H1 (cell line): Measurements from ENCODE around the gene NDC80. TPM values are rescaled to one million over a fixed set of nuclear protein-coding genes. Genes with fewer than 3 reads are reported as not detected.

Experiments used
- CTCF ChIA-PET: fragments of 300-600 bp; sonication (Branson Sonifier 250); formaldehyde crosslinking; loops from one replicate; lab custom pipeline; 2021; ENCODE audit not compliant: partially characterized antibody; lab: Charles Lee
- POLR2A ChIA-PET: fragments of 300-600 bp; sonication (Branson Sonifier 250); formaldehyde crosslinking; loops from one replicate; lab custom pipeline; 2021; ENCODE audit warnings: inconsistent platforms; ENCODE audit not compliant: partially characterized antibody; lab: Charles Lee
- DNase-seq, 2 experiments: peaks; one replicate each; pipeline versions ENCODE4 v3.0.0 to v3.0.0-alpha.2; 2010 to 2022; ENCODE audit warnings: low spot score in 2 of 2, low read depth in 1 of 2, mixed read lengths in 1 of 2
- FAIRE-seq: peaks from 2 replicates; lab custom pipeline; 2011; peaks lifted over from hg19 to GRCh38; lab: Jason Lieb, UNC
- H2AFZ ChIP-seq: 2 replicates; pipeline ENCODE4 v1.8.1; 2012; ENCODE audit warnings: low read length, inconsistent platforms
- H2AK5ac ChIP-seq: 2 replicates; pipeline ENCODE4 v1.6.1; 2013; ENCODE audit warnings: low read depth, low read length
- H2BK120ac ChIP-seq: replicated peaks from 2 replicates; pipeline ENCODE3; 2013; ENCODE audit warnings: low read depth, low read length, inconsistent platforms
- H2BK12ac ChIP-seq: 2 replicates; pipeline ENCODE4 v1.6.1; 2013; ENCODE audit warnings: low read depth, low read length
- H2BK15ac ChIP-seq: 2 replicates; pipeline ENCODE4 v1.6.1; 2013; ENCODE audit warnings: low read length
- H2BK20ac ChIP-seq: 2 replicates; pipeline ENCODE4 v1.6.1; 2013; ENCODE audit warnings: low read length
- H2BK5ac ChIP-seq: 2 replicates; pipeline ENCODE4 v1.6.1; 2013; ENCODE audit warnings: low read depth, low read length
- H3K14ac ChIP-seq: 2 replicates; pipeline ENCODE4 v1.6.1; 2013; ENCODE audit warnings: inconsistent platforms; ENCODE audit not compliant: insufficient read length
- H3K18ac ChIP-seq: 2 replicates; pipeline ENCODE4 v1.6.1; 2013; ENCODE audit warnings: low read length; ENCODE audit errors: extremely low read depth
- H3K23ac ChIP-seq: 2 replicates; pipeline ENCODE4 v1.6.1; 2013; ENCODE audit warnings: inconsistent platforms; ENCODE audit not compliant: insufficient read length
- H3K23me2 ChIP-seq: 2 replicates; pipeline ENCODE4 v1.6.1; 2013; ENCODE audit warnings: low read depth, low read length
- H3K27ac ChIP-seq: 2 replicates; pipeline ENCODE4 v1.6.1; 2011; ENCODE audit warnings: low read depth, low read length, inconsistent platforms
- H3K27me3 ChIP-seq, 4 experiments: replicated peaks in 1 of 4; 1 replicate in 1 of 4; 2 replicates in 3 of 4; pipeline versions ENCODE4 v1.6.1 to v1.8.1; 2011 to 2013; ENCODE audit warnings: low read length in 3 of 4, mild to moderate bottlenecking in 3 of 4, inconsistent platforms in 2 of 4, mixed read lengths in 2 of 4, moderate library complexity in 1 of 4; ENCODE audit not compliant: control insufficient read depth in 3 of 4, insufficient read depth in 3 of 4; ENCODE audit errors: extremely low read depth in 1 of 4
- H3K36me3 ChIP-seq, 4 experiments: 2 replicates each; pipeline versions ENCODE4 v1.6.1 to v1.8.1; 2011 to 2013; ENCODE audit warnings: mild to moderate bottlenecking in 4 of 4, low read length in 3 of 4, moderate library complexity in 2 of 4, control low read depth in 1 of 4, inconsistent platforms in 1 of 4; ENCODE audit not compliant: insufficient read depth in 4 of 4, control insufficient read depth in 2 of 4
- H3K4ac ChIP-seq: replicated peaks from 2 replicates; pipeline ENCODE3; 2013; ENCODE audit warnings: low read length, low read depth, mixed read lengths, inconsistent platforms; ENCODE audit not compliant: insufficient read length
- H3K4me1 ChIP-seq, 4 experiments: replicated peaks in 1 of 4; 1 replicate in 1 of 4; 2 replicates in 3 of 4; pipeline versions ENCODE4 v1.6.1 to v1.8.1; 2011 to 2013; ENCODE audit warnings: low read length in 3 of 4, inconsistent platforms in 2 of 4, mixed read lengths in 1 of 4; ENCODE audit not compliant: insufficient read depth in 4 of 4, control insufficient read depth in 3 of 4
- H3K4me2 ChIP-seq, 2 experiments: 2 replicates each; pipeline versions ENCODE4 v1.6.1 to v1.8.1; 2011 to 2013; ENCODE audit warnings: low read depth in 2 of 2, low read length in 2 of 2, control low read depth in 1 of 2, inconsistent platforms in 1 of 2, mild to moderate bottlenecking in 1 of 2; ENCODE audit not compliant: insufficient read depth in 1 of 2
- H3K4me3 ChIP-seq, 4 experiments: fragments of 200-600, 300-600 bp in 1 of 4; sonication (generic), shearing (Covaris generic), sonication (Bioruptor Twin) in 1 of 4; 2 replicates each; pipeline versions ENCODE4 v1.5.1 to v1.8.1; 2011 to 2016; ENCODE audit warnings: low read length in 4 of 4, low read depth in 3 of 4, control low read depth in 2 of 4, inconsistent platforms in 2 of 4, mild to moderate bottlenecking in 2 of 4, mixed read lengths in 1 of 4, moderate library complexity in 1 of 4; ENCODE audit not compliant: insufficient read depth in 2 of 4; ENCODE audit errors: extremely low read depth in 1 of 4
- H3K56ac ChIP-seq: replicated peaks from 2 replicates; pipeline ENCODE3; 2013; ENCODE audit warnings: low read depth, mild to moderate bottlenecking, mixed read lengths, low read length, inconsistent platforms; ENCODE audit not compliant: insufficient read length
- H3K79me1 ChIP-seq: 2 replicates; pipeline ENCODE4 v1.6.1; 2013; ENCODE audit warnings: low read depth, low read length, control low read depth
- H3K79me2 ChIP-seq, 2 experiments: 2 replicates each; pipeline versions ENCODE4 v1.6.1 to v1.8.1; 2012 to 2013; ENCODE audit warnings: low read length in 2 of 2, mild to moderate bottlenecking in 2 of 2, inconsistent platforms in 1 of 2; ENCODE audit not compliant: insufficient read depth in 2 of 2, control insufficient read depth in 1 of 2
- H3K9ac ChIP-seq, 4 experiments: replicated peaks in 1 of 4; 1 replicate in 1 of 4; 2 replicates in 3 of 4; pipeline versions ENCODE4 v1.6.1 to v1.8.1; 2011 to 2013; ENCODE audit warnings: low read depth in 3 of 4, low read length in 3 of 4, control low read depth in 2 of 4, mild to moderate bottlenecking in 2 of 4, moderate library complexity in 2 of 4, inconsistent platforms in 1 of 4; ENCODE audit errors: extremely low read depth in 1 of 4
- H3K9me3 ChIP-seq, 2 experiments: 2 replicates each; pipeline versions ENCODE4 v1.6.1 to v1.8.1; 2012 to 2013; ENCODE audit warnings: mild to moderate bottlenecking in 2 of 2, moderate library complexity in 2 of 2, control low read depth in 1 of 2, inconsistent platforms in 1 of 2, low read depth in 1 of 2, low read length in 1 of 2, mixed read lengths in 1 of 2; ENCODE audit not compliant: insufficient read depth in 2 of 2
- H4K20me1 ChIP-seq, 2 experiments: replicated peaks in 1 of 2; 2 replicates each; pipeline versions ENCODE3 to v1.8.1; 2011 to 2013; ENCODE audit warnings: inconsistent platforms in 2 of 2, low read length in 2 of 2, mild to moderate bottlenecking in 1 of 2; ENCODE audit not compliant: insufficient read depth in 2 of 2, control insufficient read depth in 1 of 2
- H4K5ac ChIP-seq: 2 replicates; pipeline ENCODE4 v1.6.1; 2013; ENCODE audit warnings: low read length, low read depth, mixed read lengths, inconsistent platforms; ENCODE audit not compliant: insufficient read length
- H4K8ac ChIP-seq: 2 replicates; pipeline ENCODE4 v1.8.0; 2013; ENCODE audit warnings: mild to moderate bottlenecking, moderate library complexity, low read length, inconsistent platforms; ENCODE audit not compliant: insufficient read depth; ENCODE audit errors: extremely low read depth
- H4K91ac ChIP-seq: replicated peaks from 2 replicates; pipeline ENCODE3; 2013; ENCODE audit warnings: low read length, mixed read lengths, inconsistent platforms; ENCODE audit not compliant: insufficient read length
- ATF2 ChIP-seq: IDR thresholded peaks from 2 replicates; pipeline ENCODE4 v1.6.1; 2012; ENCODE audit warnings: low read length, inconsistent platforms
- CEBPB ChIP-seq: IDR thresholded peaks from 2 replicates; pipeline ENCODE4 v1.6.1; 2012; ENCODE audit warnings: low read depth, low read length
- E2F6 ChIP-seq: IDR thresholded peaks from 2 replicates; pipeline ENCODE4 v1.6.1; 2012; ENCODE audit warnings: inconsistent platforms
- GABPA ChIP-seq: IDR thresholded peaks from 2 replicates; pipeline ENCODE4 v1.6.1; 2011; ENCODE audit warnings: mild to moderate bottlenecking, low read length, moderate library complexity, borderline replicate concordance; ENCODE audit not compliant: insufficient read depth
- HDAC6 ChIP-seq: IDR thresholded peaks from one replicate; pipeline ENCODE4 v1.7.1; 2012; ENCODE audit warnings: low read depth, mild to moderate bottlenecking, inconsistent platforms, low read length, moderate library complexity
- MAX ChIP-seq: IDR thresholded peaks from 2 replicates; pipeline ENCODE4 v1.6.1; 2012; ENCODE audit warnings: inconsistent platforms
- POLR2A ChIP-seq, 2 experiments: IDR thresholded peaks; 1 replicate in 1 of 2; 2 replicates in 1 of 2; pipeline ENCODE4 v1.6.1; 2011; ENCODE audit warnings: low read depth in 2 of 2, low read length in 2 of 2, mild to moderate bottlenecking in 2 of 2; ENCODE audit errors: control extremely low read depth in 1 of 2
- RNF2 ChIP-seq: fragments of 200-900, 300-1000 bp; sonication (generic); IDR thresholded peaks from 2 replicates; pipeline ENCODE4 v1.7.1; 2016; ENCODE audit warnings: borderline replicate concordance, low read depth, mild to moderate bottlenecking, antibody characterized with exemption, low read length; ENCODE audit not compliant: poor library complexity, severe bottlenecking; ENCODE audit errors: missing control alignments
- TCF12 ChIP-seq: IDR thresholded peaks from 2 replicates; pipeline ENCODE4 v1.6.1; 2011; ENCODE audit warnings: low read depth, mild to moderate bottlenecking, low read length
- TEAD4 ChIP-seq: IDR thresholded peaks from 2 replicates; pipeline ENCODE4 v1.6.1; 2012; ENCODE audit warnings: low read depth, low read length, inconsistent platforms, mixed read lengths
- WGBS, 2 experiments: shearing (Covaris generic) in 1 of 2; methylation state at CpG; one replicate each; pipeline versions ENCODE4 v1.1.6 to v1.1.7; 2013 to 2015; ENCODE audit warnings: low lambda C conversion rate in 2 of 2, mixed read lengths in 2 of 2, inconsistent platforms in 1 of 2, low coverage in 1 of 2, missing lambda C conversion rate in 1 of 2; ENCODE audit not compliant: insufficient replicate concordance in 2 of 2, insufficient coverage in 1 of 2, insufficient read length in 1 of 2; ENCODE audit errors: extremely low coverage in 1 of 2, missing lambda C conversion rate in 1 of 2; 5-methylcytosine and 5-hydroxymethylcytosine counted together
- polyA plus RNA-seq, 7 experiments: library from polyadenylated mRNA; depleted of rRNA in 3 of 7; stranded (reverse) in 5 of 7; unstranded in 2 of 7; fragments of >200 nt in 5 of 7; fragments of 200-250 nt in 2 of 7; gene quantifications; 1 replicate in 5 of 7; 2 replicates in 1 of 7; 4 replicates in 1 of 7; pipeline versions ENCODE4 v1.2.1 to v1.2.3, GENCODE V29; 2011 to 2013; ENCODE audit warnings: missing spikeins in 2 of 7, mixed read lengths in 2 of 7
- total RNA-seq: library from RNA; stranded (reverse); fragmentation: NEBNext Ultra II Directional; extraction: Animal tissue kit (Norgen Biotek cat#: 25700); gene quantifications from 2 replicates; pipeline ENCODE4 v1.2.1, GENCODE V29; 2021

Gene NDC80
- total and polyA plus RNA-seq, 2 of the 8 experiments (the other 6 are each of a cell fraction or from before 2014, with no cell fraction given) = 11.0 to 45.0 TPM

- CTCF ChIA-PET = interaction anchor here (0.6 kb wide), 1 partner anchor 1746 kb away, joined by 3 read pairs; no protein-coding TSS in a partner anchor
- H4K91ac ChIP-seq = no peak overlapping the region
- no peaks in the 10 kb centered on the region for H3K79me1 ChIP-seq
- no peak overlapping the region for H3K23ac ChIP-seq
- H2BK20ac ChIP-seq = no peak overlapping the region
- H2AFZ ChIP-seq = no peak overlapping the region
- POLR2A ChIA-PET = interaction anchor here (0.8 kb wide), 1 partner anchor 14 kb away, joined by 3 read pairs; the partner anchor contains the start of gene SMCHD1
- H3K27ac ChIP-seq = no peak overlapping the region
- H3K23me2 ChIP-seq = no peaks in the 10 kb centered on the region
- H4K20me1 ChIP-seq = no peaks in the 10 kb centered on the region
- no peak overlapping the region for H2BK5ac ChIP-seq
- H3K4me2 ChIP-seq = no peak overlapping the region
- no peaks in the 10 kb centered on the region for H3K9me3 ChIP-seq
- no peaks in the 10 kb centered on the region for H3K27me3 ChIP-seq
- no peak overlapping the region for H2BK15ac ChIP-seq
- no peak overlapping the region for H3K56ac ChIP-seq
- H3K4me3 ChIP-seq = no peak overlapping the region
- H4K8ac ChIP-seq = no peak overlapping the region
- no peak overlapping the region for H3K9ac ChIP-seq
- no peak overlapping the region for H2BK12ac ChIP-seq
- H3K4ac ChIP-seq = no peak overlapping the region
- no peaks in the 10 kb centered on the region for H3K79me2 ChIP-seq
- no peak overlapping the region for H3K18ac ChIP-seq
- H3K4me1 ChIP-seq = no peaks in the 10 kb centered on the region
- no peaks in the 10 kb centered on the region for H3K36me3 ChIP-seq
- no peak overlapping the region for H4K5ac ChIP-seq
- TF ChIP-seq GABPA = no peak
- TF ChIP-seq HDAC6 = no peak
- no peak for TF ChIP-seq CEBPB
- TF ChIP-seq MAX = no peak
- no peak for TF ChIP-seq TCF12
- TF ChIP-seq TEAD4 = no peak
- no peak for TF ChIP-seq POLR2A (IDR thresholded peaks at IDR 0.05; ENCODE audit: control extremely low read depth in 1 of 2, low read depth in 2 of 2, low read length in 2 of 2)
- no peak for TF ChIP-seq ATF2
- TF ChIP-seq E2F6 = no peak
- no peak for TF ChIP-seq RNF2
- WGBS, 2 experiments = 63% methylated on average over 2 of the region's 2 CpGs; no CpG with 5 or more reads in 1 of the 2 experiments
- no peak overlapping the region for H2AK5ac ChIP-seq
- no peak overlapping the region for H3K14ac ChIP-seq
- no peak overlapping the region for H2BK120ac ChIP-seq
- no peak for FAIRE-seq
- DNase-seq = no peak
These were observed 70.3 kb downstream of the NDC80 start for GRCh38 chr18:2641638-2642037.
